ENCODE results near the gene LAX1. TPM values are rescaled to one million over a fixed set of nuclear protein-coding genes. Genes with fewer than 3 reads are reported as not detected.
"Not testable (repeated sequence)": the region's sequence is repeated elsewhere in the genome, so short reads cannot be mapped to it uniquely, and the experiment has no call there.

The LAX1 gene
- total RNA-seq, 2 experiments from 2014 or later: 20.7 to 21.1 TPM

GRCh38 chr1:203756036-203756435 lies 8.9 kb upstream of the LAX1 start:
- no peaks in the 10 kb centered on the region for H3K36me3 Mint-ChIP-seq (ENCODE audit: low read depth)
- TF ChIP-seq CTCF (IDR thresholded peaks at IDR 0.05): no peak
- ChIA-PET CTCF (interaction anchor here (0.9 kb wide), 1 partner anchor 115 kb away, joined by 3 read pairs; no protein-coding TSS in a partner anchor), POLR2A (interaction anchor here (3.7 kb wide), 1 partner anchor 9 kb away, joined by 25 read pairs; the partner anchor contains the start of gene LAX1)
- H3K27ac Mint-ChIP-seq: peak overlapping the region; percentile 20
- ATAC-seq (no peak), DNase-seq (no peak)
- no peak overlapping the region for H3K4me3 Mint-ChIP-seq
- intact Hi-C loops (cut with micrococcal nuclease): no loop called here
- no peaks in the 10 kb centered on the region for H3K9me3 Mint-ChIP-seq
- H3K27me3 Mint-ChIP-seq: no peaks in the 10 kb centered on the region
- peaks cover 30% of the 10 kb centered on the region for H3K4me1 Mint-ChIP-seq (ENCODE audit: low read depth)

GRCh38 chr1:203758749-203759148 lies 6.2 kb upstream of the LAX1 start:
- H3K27ac Mint-ChIP-seq; CTCF ChIA-PET; ATAC-seq; POLR2A ChIA-PET; intact Hi-C loops (cut with micrococcal nuclease); H3K9me3 Mint-ChIP-seq; H3K4me3 Mint-ChIP-seq; DNase-seq; H3K27me3 Mint-ChIP-seq; H3K36me3 Mint-ChIP-seq (ENCODE audit: low read depth): not testable (repeated sequence)
- peaks cover 37% of the 10 kb centered on the region for H3K4me1 Mint-ChIP-seq (ENCODE audit: low read depth)

- Mint-ChIP-seq H3K27me3 (no peaks in the 10 kb centered on the region), H3K9me3 (no peaks in the 10 kb centered on the region), H3K27ac (no peak overlapping the region), H3K4me3 (no peak overlapping the region), H3K4me1 (ENCODE audit: low read depth) (peaks cover 35% of the 10 kb centered on the region), H3K36me3 (ENCODE audit: low read depth) (peaks cover 7% of the 10 kb centered on the region)
- ChIA-PET POLR2A (no interaction called here), CTCF (no interaction called here)
- intact Hi-C loops (cut with micrococcal nuclease): no loop called here
- no peak for DNase-seq
- no peak for TF ChIP-seq CTCF (IDR thresholded peaks at IDR 0.05)
- no peak for ATAC-seq
Observed at GRCh38 chr1:203760506-203760905, 4.5 kb upstream of the LAX1 start.

- H3K4me1 Mint-ChIP-seq (ENCODE audit: low read depth): peaks cover 24% of the 10 kb centered on the region
- POLR2A ChIA-PET: interaction anchor here (0.6 kb wide), 1 partner anchor 1980 kb away, joined by 3 read pairs; no protein-coding TSS in a partner anchor
- peak overlapping the region; percentile 99 for H3K27ac Mint-ChIP-seq
- intact Hi-C loops (cut with micrococcal nuclease); H3K9me3 Mint-ChIP-seq; CTCF ChIA-PET; ATAC-seq; DNase-seq; H3K4me3 Mint-ChIP-seq; H3K27me3 Mint-ChIP-seq: not testable (repeated sequence)
- H3K36me3 Mint-ChIP-seq (ENCODE audit: low read depth): peaks cover 15% of the 10 kb centered on the region
Observed at GRCh38 chr1:203761958-203762357, 3.0 kb upstream of the LAX1 start.

GRCh38 chr1:203763505-203763904 lies 1.5 kb upstream of the LAX1 start:
- H3K27ac Mint-ChIP-seq: peak overlapping the region; percentile 99
- H3K9me3 Mint-ChIP-seq: no peaks in the 10 kb centered on the region
- ChIA-PET CTCF (interaction anchor here (1.0 to 1.8 kb wide), 3 partner anchors 16 to 50 kb away, joined by 3 to 4 read pairs (median 3); no protein-coding TSS in a partner anchor), POLR2A (interaction anchor here (1.5 to 3.1 kb wide), 3 partner anchors 9 to 90 kb away, joined by 5 to 25 read pairs (median 25); partner anchors contain the start of genes ZBED6 and ZC3H11A)
- H3K27me3 Mint-ChIP-seq: no peaks in the 10 kb centered on the region
- TF ChIP-seq CTCF (IDR thresholded peaks at IDR 0.05): no peak
- DNase-seq (no peak), ATAC-seq (no peak)
- peaks cover 24% of the 10 kb centered on the region for H3K36me3 Mint-ChIP-seq (ENCODE audit: low read depth)
- intact Hi-C loops (cut with micrococcal nuclease): no loop called here
- peaks cover 33% of the 10 kb centered on the region for H3K4me1 Mint-ChIP-seq (ENCODE audit: low read depth)
- H3K4me3 Mint-ChIP-seq: no peak overlapping the region

All from activated CD8-positive, alpha-beta T cell treated with anti-CD3 and anti-CD28 coated beads for 36 hours (primary cell).